Activated naive CD8-positive, alpha-beta T cell treated with anti-CD3 and anti-CD28 coated beads, Interleukin-2, amount 10 ng/mL, durations not matched to agents 7 days and 5 days (primary cell): ENCODE measurements around the gene TMEM192. TPM values are rescaled to one million over a fixed set of nuclear protein-coding genes. Genes with fewer than 3 reads are reported as not detected.
"Not testable (repeated sequence)": the region's sequence is repeated elsewhere in the genome, so short reads cannot be mapped to it uniquely, and the experiment has no call there.

Source experiments
- ATAC-seq: fragments of 150-1000 bp; cut with Tn5 transposase; one replicate; pipeline ENCODE4 v1.10.0; 2021; ENCODE audit warnings: low read depth, moderate library complexity
- POLR2A ChIA-PET: fragments of 350-600 bp; sonication (Branson Sonifier 250); formaldehyde crosslinking; loops from one replicate; lab custom pipeline; 2021; ENCODE audit warnings: antibody characterized with exemption; lab: Charles Lee
- DNase-seq: peaks from one replicate; pipeline ENCODE4 v3.0.0; 2021
- H3K27ac Mint-ChIP-seq: one replicate; pipeline ENCODE4 v1.8.0; 2022; ENCODE audit warnings: mild to moderate bottlenecking, mixed read lengths
- H3K27me3 Mint-ChIP-seq: one replicate; pipeline ENCODE4 v1.8.0; 2022; ENCODE audit warnings: mild to moderate bottlenecking, moderate library complexity, mixed read lengths
- H3K36me3 Mint-ChIP-seq: one replicate; pipeline ENCODE4 v1.8.0; 2021; ENCODE audit warnings: mild to moderate bottlenecking, mixed read lengths
- H3K4me1 Mint-ChIP-seq: one replicate; pipeline ENCODE4 v1.8.0; 2021; ENCODE audit warnings: mixed read lengths
- H3K4me3 Mint-ChIP-seq: one replicate; pipeline ENCODE4 v1.8.0; 2022; ENCODE audit warnings: mild to moderate bottlenecking, moderate library complexity, mixed read lengths
- H3K9me3 Mint-ChIP-seq: one replicate; pipeline ENCODE4 v1.8.0; 2021; ENCODE audit warnings: mixed read lengths
- total RNA-seq, 2 experiments: library from RNA; stranded (reverse); gene quantifications; one replicate each; pipeline ENCODE4 v1.2.3, GENCODE V29; 2021

The TMEM192 gene
- total RNA-seq, 2 experiments from 2014 or later = 8.2 to 8.5 TPM

GRCh38 chr4:165079476-165079875 is 33.2 kb downstream of the TMEM192 start:
- no peaks in the 10 kb centered on the region for H3K27me3 Mint-ChIP-seq
- ATAC-seq (no peak), DNase-seq (no peak)
- POLR2A ChIA-PET = no interaction called here
- peaks cover 8% of the 10 kb centered on the region for H3K36me3 Mint-ChIP-seq
- no peaks in the 10 kb centered on the region for H3K9me3 Mint-ChIP-seq
- H3K4me1 Mint-ChIP-seq = peaks cover 6% of the 10 kb centered on the region
- H3K4me3 Mint-ChIP-seq = no peak overlapping the region
- H3K27ac Mint-ChIP-seq = no peak overlapping the region

GRCh38 chr4:165077034-165077578 is 35.6 kb downstream of the TMEM192 start:
- Mint-ChIP-seq H3K27ac (no peak overlapping the region), H3K4me1 (peaks cover 6% of the 10 kb centered on the region), H3K27me3 (no peaks in the 10 kb centered on the region), H3K4me3 (no peak overlapping the region), H3K9me3 (no peaks in the 10 kb centered on the region), H3K36me3 (peaks cover 8% of the 10 kb centered on the region)
- no peak for DNase-seq
- ATAC-seq = no peak
- POLR2A ChIA-PET = no interaction called here

DNA sequence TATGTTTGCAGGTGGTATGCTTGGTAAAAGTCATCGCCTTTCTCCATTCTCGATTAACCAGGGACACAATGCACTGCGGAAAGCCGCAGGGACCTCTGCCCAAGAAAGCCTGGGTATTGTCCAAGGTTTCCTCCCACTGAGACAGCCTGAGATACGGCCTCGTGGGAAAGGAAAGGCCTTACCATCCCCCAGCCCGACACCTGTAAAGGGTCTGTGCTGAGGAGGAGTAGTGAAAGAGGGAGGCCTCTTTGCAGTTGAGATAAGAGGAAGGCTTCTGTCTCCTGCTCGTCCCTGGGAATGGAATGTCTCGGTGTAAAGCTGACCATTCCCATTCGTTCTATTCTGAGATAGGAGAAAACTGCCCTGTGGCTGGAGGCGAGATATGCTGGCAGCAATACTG is 39.3 kb downstream of the TMEM192 start:
- H3K9me3 Mint-ChIP-seq, POLR2A ChIA-PET, H3K27ac Mint-ChIP-seq, H3K36me3 Mint-ChIP-seq, DNase-seq, H3K4me3 Mint-ChIP-seq, H3K27me3 Mint-ChIP-seq, ATAC-seq: not testable (repeated sequence)
- H3K4me1 Mint-ChIP-seq = peaks cover 11% of the 10 kb centered on the region

- H3K27me3 Mint-ChIP-seq = no peaks in the 10 kb centered on the region
- H3K27ac Mint-ChIP-seq = no peak overlapping the region
- no peaks in the 10 kb centered on the region for H3K9me3 Mint-ChIP-seq
- no peak overlapping the region for H3K4me3 Mint-ChIP-seq
- H3K36me3 Mint-ChIP-seq = no peaks in the 10 kb centered on the region
- DNase-seq (no peak), ATAC-seq (no peak)
- POLR2A ChIA-PET = no interaction called here
- H3K4me1 Mint-ChIP-seq = peaks cover 4% of the 10 kb centered on the region
Measured at GRCh38 chr4:165070560-165070959, 42.1 kb downstream of the TMEM192 start.

DNA sequence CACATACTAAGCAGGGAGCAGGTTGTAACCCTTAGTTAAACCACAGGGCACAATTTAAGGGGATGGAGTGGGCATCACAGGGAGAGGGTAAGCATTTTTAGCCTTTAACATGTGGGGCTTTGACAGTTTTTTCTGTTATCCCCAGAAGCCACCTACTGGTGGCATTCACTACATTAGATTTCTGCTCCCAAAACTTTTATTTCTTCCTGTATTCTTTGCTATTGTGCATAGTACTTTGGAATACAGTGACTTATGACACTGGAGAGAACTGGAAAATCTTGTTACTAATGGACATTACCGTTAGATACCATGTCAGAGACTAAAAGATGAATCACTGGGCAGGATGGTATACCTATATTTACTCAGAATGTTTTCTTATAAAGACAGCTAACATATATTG is 51.7 kb downstream of the TMEM192 start:
- DNase-seq = no peak
- Mint-ChIP-seq H3K36me3 (no peaks in the 10 kb centered on the region), H3K4me1 (no peaks in the 10 kb centered on the region), H3K9me3 (no peaks in the 10 kb centered on the region), H3K4me3 (no peak overlapping the region), H3K27ac (no peak overlapping the region), H3K27me3 (peaks cover 6% of the 10 kb centered on the region)
- no peak for ATAC-seq
- POLR2A ChIA-PET = no interaction called here

DNA sequence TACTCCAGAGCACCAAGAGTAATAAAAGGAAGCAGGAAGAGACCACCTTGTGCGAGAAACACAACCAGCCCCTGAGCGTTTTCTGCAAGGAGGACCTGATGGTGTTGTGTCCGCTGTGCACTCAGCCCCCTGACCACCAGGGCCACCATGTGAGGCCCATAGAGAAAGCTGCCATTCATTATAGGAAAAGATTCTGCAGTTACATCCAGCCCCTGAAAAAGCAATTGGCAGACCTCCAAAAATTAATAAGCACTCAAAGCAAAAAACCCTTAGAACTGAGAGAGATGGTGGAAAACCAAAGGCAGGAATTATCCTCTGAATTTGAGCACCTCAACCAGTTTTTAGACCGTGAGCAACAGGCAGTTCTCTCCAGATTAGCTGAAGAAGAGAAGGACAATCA is 53.3 kb downstream of the TMEM192 start:
- POLR2A ChIA-PET = no interaction called here
- ATAC-seq = no peak

DNA sequence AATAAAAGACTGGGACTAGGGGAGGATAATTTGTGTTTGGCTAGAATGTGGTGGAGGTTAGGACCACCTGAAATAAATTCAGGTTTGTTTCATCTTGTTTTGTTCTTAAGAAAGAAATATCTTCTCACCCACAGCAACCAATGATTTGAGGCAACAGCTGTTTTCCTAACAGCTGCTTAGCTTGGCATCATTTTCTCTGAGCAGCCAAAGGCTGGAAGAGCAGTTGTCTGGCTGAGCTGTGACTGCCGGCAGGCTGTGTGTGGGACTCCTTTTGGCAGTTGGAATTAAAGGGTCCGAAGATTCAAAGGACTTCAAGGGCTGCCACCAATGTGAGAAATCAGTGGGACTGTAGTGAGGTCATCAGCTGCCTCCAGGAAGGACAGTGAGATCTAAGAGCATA is 54.0 kb downstream of the TMEM192 start:
- Mint-ChIP-seq H3K9me3 (no peaks in the 10 kb centered on the region), H3K27me3 (peaks cover 8% of the 10 kb centered on the region), H3K36me3 (no peaks in the 10 kb centered on the region), H3K4me3 (no peak overlapping the region), H3K4me1 (no peaks in the 10 kb centered on the region), H3K27ac (no peak overlapping the region)
- DNase-seq = no peak
- POLR2A ChIA-PET = no interaction called here
- no peak for ATAC-seq

More for the DNA sequence above, 53.3 kb downstream of the TMEM192 start:
- H3K9me3 Mint-ChIP-seq = no peaks in the 10 kb centered on the region
- peaks cover 6% of the 10 kb centered on the region for H3K27me3 Mint-ChIP-seq
- no peaks in the 10 kb centered on the region for H3K4me1 Mint-ChIP-seq
- H3K27ac Mint-ChIP-seq = no peak overlapping the region
- no peaks in the 10 kb centered on the region for H3K36me3 Mint-ChIP-seq
- DNase-seq = no peak
- H3K4me3 Mint-ChIP-seq = no peak overlapping the region

GRCh38 chr4:165055601-165056000 is 57.1 kb downstream of the TMEM192 start:
- no peak for ATAC-seq
- no peaks in the 10 kb centered on the region for H3K36me3 Mint-ChIP-seq
- peaks cover 14% of the 10 kb centered on the region for H3K27me3 Mint-ChIP-seq
- no peaks in the 10 kb centered on the region for H3K9me3 Mint-ChIP-seq
- no peak for DNase-seq
- POLR2A ChIA-PET = no interaction called here
- H3K4me3 Mint-ChIP-seq = no peak overlapping the region
- H3K27ac Mint-ChIP-seq = no peak overlapping the region
- H3K4me1 Mint-ChIP-seq = no peaks in the 10 kb centered on the region

DNA sequence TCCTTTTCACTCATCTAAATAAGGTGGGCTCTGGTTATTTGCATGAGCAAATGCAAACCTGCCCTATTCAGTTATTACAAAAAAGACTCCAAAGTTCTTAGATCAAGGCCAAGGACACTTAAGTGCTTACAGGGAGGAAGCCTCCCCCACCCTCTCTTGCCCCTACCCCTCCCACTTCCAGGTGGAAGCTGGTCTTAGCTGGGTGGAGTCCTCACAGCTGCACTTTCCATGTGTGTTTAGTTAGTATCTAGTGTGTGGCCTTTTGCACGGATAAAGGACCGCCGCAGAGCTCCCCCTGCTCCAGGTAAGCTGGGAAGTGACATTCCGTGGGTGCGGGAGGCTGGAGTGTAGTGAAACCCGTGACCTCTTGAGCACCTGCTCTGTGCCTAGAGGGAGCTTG is 59.0 kb downstream of the TMEM192 start, which contains the start of gene TRIM75:
Gene TRIM75, plus strand, starts transcription at position 222 of the 400 bp plus-strand sequence. CDS start 5,282 bp downstream, outside the sequence.
- no peaks in the 10 kb centered on the region for H3K9me3 Mint-ChIP-seq
- no peak for ATAC-seq
- POLR2A ChIA-PET = no interaction called here
- DNase-seq = no peak
- H3K27ac Mint-ChIP-seq = no peak within 1 kb of the TSS
- no peaks in the 10 kb centered on the region for H3K36me3 Mint-ChIP-seq
- H3K27me3 Mint-ChIP-seq = peaks cover 10% of the 10 kb centered on the region
- no peaks in the 10 kb centered on the region for H3K4me1 Mint-ChIP-seq
- H3K4me3 Mint-ChIP-seq = no peak within 1 kb of the TSS

DNA sequence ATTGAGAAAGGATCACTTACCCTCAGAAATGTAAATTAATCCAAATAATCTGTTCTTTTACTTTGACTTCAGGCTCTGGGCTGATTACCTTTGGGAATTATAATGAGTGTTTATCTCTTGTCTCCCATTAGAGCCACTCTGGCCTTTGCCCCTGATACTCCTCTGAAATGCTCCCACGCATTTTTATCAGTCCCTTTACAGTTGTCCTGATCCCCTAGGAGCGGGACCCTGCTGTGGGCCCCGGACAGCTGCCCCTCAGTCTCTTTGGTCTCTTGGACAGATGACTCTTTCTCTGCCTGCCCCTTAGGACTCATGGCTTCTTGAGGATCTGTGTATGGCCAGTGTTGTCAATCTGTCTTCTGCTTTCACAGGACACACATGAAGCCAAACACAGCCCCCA is 60.0 kb downstream of the TMEM192 start:
- H3K9me3 Mint-ChIP-seq = no peaks in the 10 kb centered on the region
- H3K4me1 Mint-ChIP-seq = no peaks in the 10 kb centered on the region
- no peak overlapping the region for H3K27ac Mint-ChIP-seq
- H3K36me3 Mint-ChIP-seq = no peaks in the 10 kb centered on the region
- ATAC-seq = no peak
- peaks cover 13% of the 10 kb centered on the region for H3K27me3 Mint-ChIP-seq
- DNase-seq = no peak
- no peak overlapping the region for H3K4me3 Mint-ChIP-seq
- POLR2A ChIA-PET = no interaction called here

DNA sequence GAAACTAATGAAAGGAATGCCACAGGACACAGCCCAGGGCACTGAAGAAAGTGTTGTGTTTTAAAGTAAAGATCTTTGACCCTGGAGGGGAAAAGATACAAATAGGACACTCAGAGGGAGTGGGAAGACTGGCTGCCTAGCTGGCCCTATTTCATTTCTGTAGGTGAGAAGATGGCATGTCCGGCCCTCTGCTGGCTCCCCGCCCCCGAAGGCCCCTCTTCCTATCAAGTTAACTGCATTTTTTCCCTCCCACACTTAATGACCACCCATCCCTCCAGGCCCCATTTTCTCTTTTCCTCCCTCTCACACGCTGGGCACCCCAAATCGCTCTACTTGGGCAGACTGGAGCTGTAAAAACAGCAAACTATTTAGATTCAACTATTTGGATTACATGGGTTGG is 64.5 kb downstream of the TMEM192 start:
- POLR2A ChIA-PET = no interaction called here
- Mint-ChIP-seq H3K27ac (no peak overlapping the region), H3K4me1 (no peaks in the 10 kb centered on the region), H3K9me3 (no peaks in the 10 kb centered on the region), H3K36me3 (no peaks in the 10 kb centered on the region), H3K27me3 (peaks cover 20% of the 10 kb centered on the region), H3K4me3 (no peak overlapping the region)
- ATAC-seq (no peak), DNase-seq (no peak)

- no peaks in the 10 kb centered on the region for H3K9me3 Mint-ChIP-seq
- no peaks in the 10 kb centered on the region for H3K4me1 Mint-ChIP-seq
- ATAC-seq = no peak
- no peak for DNase-seq
- POLR2A ChIA-PET = no interaction called here
- H3K36me3 Mint-ChIP-seq = no peaks in the 10 kb centered on the region
- peaks cover 3% of the 10 kb centered on the region for H3K27me3 Mint-ChIP-seq
- no peak within 1 kb of the TSS for H3K4me3 Mint-ChIP-seq
- no peak within 1 kb of the TSS for H3K27ac Mint-ChIP-seq
Measured at GRCh38 chr4:165031436-165032211, 81.0 kb downstream of the TMEM192 start, which contains the start of gene TRIM60. Gene TRIM60 (plus strand): TSS chr4:165031999. CDS start chr4:165040073, 8,074 bp downstream.

- Mint-ChIP-seq H3K4me3 (no peak overlapping the region), H3K27ac (no peak overlapping the region), H3K4me1 (no peaks in the 10 kb centered on the region), H3K9me3 (no peaks in the 10 kb centered on the region), H3K36me3 (no peaks in the 10 kb centered on the region), H3K27me3 (peaks cover 7% of the 10 kb centered on the region)
- ATAC-seq (no peak), DNase-seq (no peak)
- POLR2A ChIA-PET = no interaction called here
Measured at GRCh38 chr4:165027762-165028402, 84.8 kb downstream of the TMEM192 start.

DNA sequence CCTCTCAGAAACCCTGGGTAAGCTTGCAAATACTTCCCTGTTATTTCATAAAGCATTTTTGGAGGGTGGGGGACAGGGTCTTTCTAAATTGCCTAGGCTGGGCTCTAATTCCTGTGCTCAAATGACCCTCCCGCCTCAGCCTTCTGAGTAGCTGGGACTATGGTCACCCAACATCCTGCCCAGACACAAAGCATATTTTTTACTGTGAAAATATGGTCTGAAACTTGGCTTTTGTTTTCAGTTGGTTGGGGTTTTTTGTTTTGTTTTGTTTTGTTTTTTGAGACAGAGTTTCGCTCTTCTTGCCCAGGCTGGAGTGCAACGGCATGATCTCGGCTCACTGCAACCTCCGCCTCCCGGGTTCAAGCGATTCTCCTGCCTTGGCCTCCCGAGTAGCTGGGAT is 86.9 kb downstream of the TMEM192 start:
- H3K9me3 Mint-ChIP-seq, DNase-seq, POLR2A ChIA-PET, H3K27ac Mint-ChIP-seq, H3K36me3 Mint-ChIP-seq, H3K4me3 Mint-ChIP-seq, H3K4me1 Mint-ChIP-seq, ATAC-seq: not testable (repeated sequence)
- H3K27me3 Mint-ChIP-seq = peaks cover 15% of the 10 kb centered on the region
